GM20431 (cell line): ENCODE measurements around the gene AADAC.
"Not testable (repeated sequence)": the region's sequence is repeated elsewhere in the genome, so short reads cannot be mapped to it uniquely, and the experiment has no call there.

ENCODE experiments used
- in situ Hi-C: fragments of 300-500 bp; cut with MseI, MboI; formaldehyde crosslinking; loops from one replicate; pipeline ENCODE4 v1.15.0; 2020; ENCODE audit warnings: low sequenced_read_pairs; ENCODE audit not compliant: unreplicated experiment

The AADAC gene

DNA sequence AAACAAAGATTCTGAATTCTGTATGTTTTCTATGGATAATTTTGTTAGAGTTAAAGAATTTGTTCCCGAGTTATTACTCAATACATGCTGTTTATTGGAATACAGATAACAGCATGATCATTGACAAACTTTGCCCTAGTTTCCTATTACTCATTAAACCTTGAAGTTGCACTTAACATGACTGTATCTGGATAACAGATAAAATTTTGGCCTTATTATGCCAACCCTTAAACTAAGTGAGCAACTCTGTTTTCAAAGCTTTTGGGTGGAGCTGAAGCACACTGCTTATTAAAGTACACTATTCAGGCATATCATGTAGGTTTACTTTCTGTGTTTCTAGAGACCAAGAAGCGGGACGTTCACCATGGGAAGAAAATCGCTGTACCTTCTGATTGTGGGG lies at the start of gene AADAC:
Gene AADAC (plus strand): TSS at position 318 of the 400 bp plus-strand sequence. CDS start 47 bp downstream, at position 365.
- in situ Hi-C loops, result no loop called here

DNA sequence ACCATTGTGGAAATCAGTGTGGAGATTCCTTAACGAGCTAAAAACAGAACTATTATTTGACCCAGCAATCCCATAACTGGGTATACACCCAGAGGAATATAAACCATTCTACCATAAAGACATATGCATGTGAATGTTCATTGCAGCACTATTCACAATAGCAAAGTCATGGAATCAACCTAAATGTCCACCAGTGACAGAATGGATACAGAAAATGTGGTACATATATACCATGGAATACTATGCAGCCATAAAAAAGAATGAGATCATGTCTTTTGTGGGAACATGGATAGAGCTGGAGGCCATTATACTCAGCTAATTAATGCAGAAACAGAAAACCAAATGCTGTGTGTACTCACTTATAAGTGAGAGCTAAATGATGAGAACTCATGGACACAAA lies 49.2 kb upstream of the AADAC start:
- in situ Hi-C loops, result not testable (repeated sequence)

DNA sequence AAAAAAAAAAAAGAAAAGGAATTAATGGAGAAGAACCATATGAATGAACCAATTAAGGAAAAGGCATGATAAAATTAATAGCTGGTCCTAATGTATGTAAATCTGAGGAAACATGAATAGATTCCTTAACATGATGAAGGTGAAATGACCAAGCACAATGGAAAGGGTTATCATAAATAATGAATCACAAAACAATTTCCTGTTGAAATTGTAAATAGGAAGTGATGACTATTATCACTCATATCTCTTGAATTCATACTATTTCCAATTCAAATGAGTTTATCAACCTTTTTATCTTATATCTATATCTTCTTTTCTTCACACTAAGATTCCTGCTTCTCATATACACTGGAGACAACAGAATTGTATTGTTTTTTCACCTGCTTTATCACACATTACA lies 48.2 kb upstream of the AADAC start:
- in situ Hi-C loops, result no loop called here

GRCh38 chr3:151766454-151766853 lies 47.5 kb upstream of the AADAC start:
- in situ Hi-C loops, result no loop called here

- in situ Hi-C loops, result no loop called here
These were observed 45.5 kb upstream of the AADAC start for GRCh38 chr3:151768393-151768930.

GRCh38 chr3:151769175-151769574 lies 44.7 kb upstream of the AADAC start:
- in situ Hi-C loops, result no loop called here

GRCh38 chr3:151770956-151771355 lies 43.0 kb upstream of the AADAC start:
- in situ Hi-C loops, result no loop called here

- in situ Hi-C loops, result no loop called here
These were observed 41.0 kb upstream of the AADAC start for GRCh38 chr3:151772825-151773480.

- in situ Hi-C loops, result no loop called here
These were observed 39.7 kb upstream of the AADAC start for GRCh38 chr3:151774235-151774634.

- in situ Hi-C loops, result no loop called here
These were observed 39.0 kb upstream of the AADAC start for GRCh38 chr3:151774910-151775309.

DNA sequence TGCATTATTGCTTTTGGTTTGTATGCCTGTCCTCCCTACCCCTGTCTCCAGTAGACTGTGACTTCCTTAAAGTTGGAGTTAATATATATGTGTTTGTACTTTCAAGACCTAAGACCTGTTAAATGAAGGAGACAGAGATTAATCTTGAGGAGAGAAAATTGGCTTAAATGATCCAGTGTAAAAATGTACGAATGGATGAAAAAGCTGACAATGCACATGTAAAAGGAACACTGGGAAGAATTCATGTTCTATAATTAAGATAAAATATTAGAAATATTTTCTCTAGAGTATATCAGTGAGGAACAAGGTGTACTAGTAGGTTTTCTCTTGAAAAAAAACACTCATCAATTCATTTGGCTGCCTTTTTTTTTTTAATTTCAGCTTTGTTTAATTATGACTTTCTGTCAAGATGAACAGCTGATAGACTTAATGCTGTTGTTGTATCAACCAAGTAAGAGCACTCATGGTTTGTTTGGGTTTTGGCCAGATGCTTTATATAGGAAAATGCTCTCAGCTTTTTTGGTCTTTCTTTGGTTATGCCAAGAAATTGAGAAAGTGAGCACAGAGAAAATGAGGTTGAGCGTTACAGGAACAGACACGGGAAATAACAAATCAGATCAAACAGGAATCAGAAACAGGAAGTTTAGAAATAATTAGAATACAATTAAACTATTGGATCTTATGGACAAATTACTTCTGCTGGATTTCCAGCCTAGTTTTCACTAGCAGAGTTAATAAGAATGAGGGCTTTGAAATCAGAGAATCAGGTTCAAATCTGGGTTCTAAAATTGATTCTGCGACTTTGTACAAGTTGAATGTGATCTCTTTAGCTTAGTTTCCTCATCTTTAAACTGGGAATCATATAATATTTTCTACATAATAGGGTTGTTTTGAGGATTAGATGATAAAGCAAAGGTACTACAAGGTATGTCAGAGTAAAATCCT lies 38.3 kb upstream of the AADAC start:
- in situ Hi-C loops, result no loop called here

DNA sequence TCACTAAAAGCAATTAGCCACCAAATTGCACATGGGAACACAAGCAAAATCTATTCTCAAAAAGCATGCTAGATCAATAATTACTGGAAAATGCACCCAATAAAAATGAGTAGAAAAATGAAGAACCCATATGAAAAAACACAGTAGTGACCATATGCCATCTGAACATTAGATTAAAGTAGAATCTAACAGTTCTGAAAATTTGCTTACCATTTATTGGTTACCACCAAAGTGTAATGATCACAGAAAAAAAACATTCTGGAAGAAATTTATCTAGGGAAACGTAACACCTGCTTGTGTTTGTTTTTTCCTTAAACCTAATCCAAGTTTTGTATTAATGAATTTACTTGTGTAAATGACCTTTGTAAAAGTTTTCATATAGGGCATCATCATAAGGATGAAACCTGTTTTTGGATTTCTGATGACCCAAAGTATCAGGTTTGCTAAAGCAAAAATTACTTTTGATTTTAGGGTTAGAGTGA lies 37.6 kb upstream of the AADAC start:
- in situ Hi-C loops, result no loop called here

DNA sequence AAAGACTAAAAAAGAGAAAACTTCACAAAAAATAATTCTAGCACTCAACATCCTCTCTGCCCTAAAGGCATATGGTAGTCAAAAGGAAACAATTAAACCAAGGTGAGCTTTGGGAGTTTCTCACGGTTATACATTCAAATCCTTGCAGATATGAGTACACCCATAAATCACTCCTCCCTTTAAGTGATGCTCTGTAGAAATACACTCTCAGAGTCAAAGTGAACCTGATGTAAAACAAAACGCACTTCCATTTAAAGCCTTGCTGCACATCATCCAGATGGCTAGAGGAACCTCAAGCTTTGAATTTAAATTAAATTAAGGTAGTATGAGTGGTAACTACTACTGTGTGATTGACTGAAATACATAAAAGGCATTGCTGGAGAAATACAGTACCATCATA lies 36.0 kb upstream of the AADAC start:
- in situ Hi-C loops, result no loop called here

DNA sequence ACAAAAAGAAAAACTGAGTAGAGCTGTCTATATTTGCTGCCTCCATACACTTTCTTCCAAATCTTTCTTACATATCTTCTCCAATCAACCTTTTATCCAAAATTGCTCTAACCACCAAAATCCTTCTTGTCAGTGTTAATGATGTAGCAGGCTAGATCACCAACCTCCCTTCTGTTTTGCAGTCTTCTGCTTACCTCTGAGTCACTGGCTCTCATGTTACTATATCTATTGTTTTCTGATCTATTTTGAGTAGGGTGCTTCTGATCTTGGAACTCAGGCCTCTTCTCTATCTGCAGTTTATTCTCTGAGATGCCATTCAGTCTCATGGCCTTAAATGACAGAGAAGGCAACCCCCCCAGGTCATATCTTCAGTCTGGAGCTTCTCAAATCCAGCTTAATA lies 26.3 kb upstream of the AADAC start:
- in situ Hi-C loops, result no loop called here

- in situ Hi-C loops, result no loop called here
These were observed 25.5 kb upstream of the AADAC start for GRCh38 chr3:151788401-151788800.

- in situ Hi-C loops, result no loop called here
These were observed 24.0 kb upstream of the AADAC start for GRCh38 chr3:151789853-151790463.

DNA sequence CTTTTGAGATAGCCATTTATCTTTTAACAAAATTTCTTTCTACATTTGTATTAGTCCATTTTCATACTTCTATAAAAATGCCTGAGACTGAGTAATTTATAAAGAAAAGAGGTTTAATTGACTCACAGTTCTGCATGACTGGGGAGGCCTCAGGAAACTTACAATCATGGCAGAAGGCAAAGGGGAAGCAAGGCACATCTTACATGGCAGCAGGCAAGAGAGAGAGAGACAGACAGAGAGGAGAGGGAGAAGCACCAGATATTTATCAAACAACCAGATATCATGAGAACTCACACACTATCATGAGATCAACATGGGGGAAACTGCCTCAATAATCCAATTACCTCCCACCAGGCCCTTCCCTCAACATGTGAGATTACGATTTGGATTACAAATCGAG lies 23.2 kb upstream of the AADAC start:
- in situ Hi-C loops, result not testable (repeated sequence)

- in situ Hi-C loops, result no loop called here
These were observed 21.5 kb upstream of the AADAC start for GRCh38 chr3:151792411-151792810.

- in situ Hi-C loops, result no loop called here
These were observed 20.3 kb upstream of the AADAC start for GRCh38 chr3:151793636-151794035.

- in situ Hi-C loops, result no loop called here
These were observed 19.8 kb upstream of the AADAC start for GRCh38 chr3:151794080-151794479.

- in situ Hi-C loops, result no loop called here
These were observed 18.6 kb upstream of the AADAC start for GRCh38 chr3:151795276-151795675.
